ENCODE results near the gene CFAP52. TPM values are rescaled to one million over a fixed set of nuclear protein-coding genes. Genes with fewer than 3 reads are reported as not detected.
"Not testable (repeated sequence)": the region's sequence is repeated elsewhere in the genome, so short reads cannot be mapped to it uniquely, and the experiment has no call there.

Gene CFAP52
- total RNA-seq, 1 donor from 2014 or later: not detected

DNA sequence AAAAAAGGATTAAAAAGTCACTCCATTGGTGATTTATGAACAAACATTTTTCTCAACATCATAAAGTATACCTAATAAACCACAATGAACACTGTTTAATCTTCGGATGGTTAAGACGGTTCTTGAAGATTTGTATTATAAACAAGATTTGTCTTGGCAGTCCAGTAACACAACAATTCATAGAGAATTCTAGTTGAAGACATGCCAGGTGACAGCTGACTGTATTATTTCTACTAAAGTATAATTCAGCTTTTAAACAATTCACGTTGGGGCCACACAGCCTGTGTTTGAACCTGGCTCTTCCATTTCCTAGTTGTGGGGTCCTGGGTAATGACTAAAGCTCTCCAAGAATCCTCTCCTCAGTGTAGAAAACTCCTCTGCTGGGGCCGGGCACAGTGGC is 22.8 kb upstream of the CFAP52 start:
- Mint-ChIP-seq H3K27me3 (no peaks in the 10 kb centered on the region), H3K9me3 (no peaks in the 10 kb centered on the region), H3K4me3 (no peak overlapping the region), H3K36me3 (ENCODE audit: low read depth) (peaks cover 1% of the 10 kb centered on the region), H3K4me1 (peaks cover 3% of the 10 kb centered on the region), H3K27ac (no peak overlapping the region)
- no peak for DNase-seq
- intact Hi-C loops (cut with micrococcal nuclease): no loop called here

DNA sequence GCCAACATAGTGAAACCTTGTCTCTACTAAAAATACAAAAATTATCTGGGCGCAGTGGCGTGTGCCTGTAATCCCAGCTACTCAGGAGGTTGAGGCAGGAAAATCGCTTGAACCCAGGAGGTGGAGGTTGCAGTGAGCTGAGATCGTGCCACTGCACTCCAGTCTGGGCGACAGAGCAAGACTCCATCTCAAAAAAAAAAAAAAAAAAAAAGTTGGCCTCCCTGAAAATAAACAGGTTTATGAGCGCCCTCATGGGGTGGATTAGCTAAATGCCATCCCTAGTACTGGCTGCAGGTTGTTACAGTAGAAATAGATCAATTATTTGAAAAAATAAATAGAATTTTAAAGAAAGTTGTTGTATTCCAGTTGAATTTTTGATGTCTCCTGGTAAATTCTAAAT is 21.7 kb upstream of the CFAP52 start:
- H3K36me3 Mint-ChIP-seq (ENCODE audit: low read depth); H3K27me3 Mint-ChIP-seq; H3K9me3 Mint-ChIP-seq; H3K4me1 Mint-ChIP-seq; intact Hi-C loops (cut with micrococcal nuclease); H3K4me3 Mint-ChIP-seq; H3K27ac Mint-ChIP-seq: not testable (repeated sequence)
- DNase-seq: peak; percentile 84

DNA sequence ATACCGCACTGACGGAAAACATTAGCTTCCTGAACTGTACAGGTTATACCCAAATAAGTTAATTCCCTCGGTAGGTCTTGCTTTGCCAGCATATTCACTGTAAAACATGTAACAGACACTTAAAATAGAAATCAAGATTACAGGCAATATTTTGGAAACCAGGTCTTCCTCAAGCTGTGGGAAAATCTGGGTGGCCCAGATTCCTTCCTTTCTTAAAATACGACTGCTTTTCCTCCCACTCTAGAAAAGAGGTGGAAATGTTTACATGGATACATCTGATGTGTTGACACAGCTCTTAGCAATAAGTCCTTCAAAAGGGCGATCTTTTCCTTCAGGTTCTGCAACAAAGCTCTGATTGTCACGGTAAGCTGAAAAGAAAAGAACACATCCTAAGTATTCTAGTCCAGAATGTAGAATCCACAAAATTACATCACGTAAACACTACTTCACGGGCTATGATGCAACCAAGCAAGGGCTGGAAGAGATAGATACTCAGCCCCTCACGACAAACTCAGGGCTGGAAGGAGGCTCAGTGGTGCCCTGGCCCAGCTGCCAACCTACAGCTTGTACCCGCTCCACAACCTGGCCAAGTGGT is 19.2 kb upstream of the CFAP52 start:
- H3K36me3 Mint-ChIP-seq (ENCODE audit: low read depth): peaks cover 2% of the 10 kb centered on the region
- no peak for DNase-seq
- H3K9me3 Mint-ChIP-seq: no peaks in the 10 kb centered on the region
- no peak overlapping the region for H3K27ac Mint-ChIP-seq
- intact Hi-C loops (cut with micrococcal nuclease): no loop called here
- no peaks in the 10 kb centered on the region for H3K4me1 Mint-ChIP-seq
- H3K27me3 Mint-ChIP-seq: no peaks in the 10 kb centered on the region
- H3K4me3 Mint-ChIP-seq: no peak overlapping the region

DNA sequence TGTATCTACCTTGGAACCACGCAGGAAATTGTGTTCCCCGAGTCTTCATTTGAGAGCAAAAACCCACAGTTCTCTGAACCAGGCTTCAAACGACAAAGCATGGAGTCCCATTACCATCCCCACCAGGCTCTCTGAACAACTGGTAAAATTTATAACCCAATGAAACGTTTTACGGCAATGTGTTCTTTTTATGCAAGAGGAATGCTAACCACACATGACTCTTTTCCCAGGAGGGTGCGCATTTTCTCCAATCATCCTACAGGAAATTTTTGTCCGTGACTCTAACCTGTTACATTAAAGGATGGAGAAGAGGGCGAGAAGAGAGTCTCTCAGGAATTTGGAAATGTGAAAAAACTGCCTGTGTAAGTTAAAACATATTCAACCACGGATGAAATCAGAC is 18.6 kb upstream of the CFAP52 start:
- no peaks in the 10 kb centered on the region for H3K9me3 Mint-ChIP-seq
- no peaks in the 10 kb centered on the region for H3K27me3 Mint-ChIP-seq
- no peaks in the 10 kb centered on the region for H3K4me1 Mint-ChIP-seq
- no peak overlapping the region for H3K27ac Mint-ChIP-seq
- DNase-seq: no peak
- no peak overlapping the region for H3K4me3 Mint-ChIP-seq
- H3K36me3 Mint-ChIP-seq (ENCODE audit: low read depth): peaks cover 8% of the 10 kb centered on the region
- intact Hi-C loops (cut with micrococcal nuclease): no loop called here

DNA sequence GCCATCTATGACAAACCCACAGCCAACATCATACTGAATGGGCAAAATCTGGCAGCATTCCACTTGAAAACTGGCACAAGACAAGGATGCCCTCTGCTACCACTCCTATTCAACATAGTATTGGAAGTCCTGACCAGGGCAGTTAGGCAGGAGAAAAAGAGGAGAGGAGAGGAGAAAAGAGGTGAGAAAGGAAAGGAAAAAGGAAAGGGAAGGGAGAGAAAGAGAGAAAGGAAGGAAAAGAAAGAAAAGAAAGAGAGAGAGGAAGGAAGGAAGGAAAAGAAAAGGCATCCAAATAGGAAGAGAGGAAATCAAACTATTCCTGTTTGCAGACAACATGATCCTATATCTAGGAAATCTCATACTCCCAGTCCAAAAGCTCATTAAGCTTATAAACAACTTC is 12.3 kb upstream of the CFAP52 start:
- Mint-ChIP-seq H3K27me3 (no peaks in the 10 kb centered on the region), H3K9me3 (no peaks in the 10 kb centered on the region), H3K36me3 (ENCODE audit: low read depth) (peaks cover 39% of the 10 kb centered on the region), H3K4me3 (no peak overlapping the region), H3K4me1 (peaks cover 18% of the 10 kb centered on the region), H3K27ac (no peak overlapping the region)
- intact Hi-C loops (cut with micrococcal nuclease): no loop called here
- DNase-seq: no peak

DNA sequence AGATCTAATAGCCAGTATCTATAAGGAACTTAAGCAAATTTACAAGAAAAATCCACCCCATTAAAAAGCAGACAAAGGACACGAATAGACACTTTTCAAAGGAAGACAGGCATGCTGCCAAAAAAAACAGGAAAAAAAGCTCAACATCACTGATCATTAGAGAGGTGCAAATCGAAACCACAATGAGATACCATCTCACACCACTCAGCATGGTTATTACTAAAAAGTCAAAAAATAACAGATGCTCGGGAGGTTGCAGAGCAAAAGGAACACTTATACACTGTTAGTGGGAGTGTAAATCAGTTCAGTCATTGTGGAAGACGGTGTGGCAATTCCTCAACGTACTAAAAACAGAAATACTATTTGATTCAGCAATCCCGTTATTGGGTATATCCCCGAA is 10.4 kb upstream of the CFAP52 start:
- H3K4me1 Mint-ChIP-seq: peaks cover 18% of the 10 kb centered on the region
- intact Hi-C loops (cut with micrococcal nuclease): no loop called here
- H3K36me3 Mint-ChIP-seq (ENCODE audit: low read depth): peaks cover 46% of the 10 kb centered on the region
- H3K9me3 Mint-ChIP-seq: no peaks in the 10 kb centered on the region
- no peak overlapping the region for H3K27ac Mint-ChIP-seq
- DNase-seq: no peak
- H3K4me3 Mint-ChIP-seq: peak overlapping the region; percentile 9
- H3K27me3 Mint-ChIP-seq: no peaks in the 10 kb centered on the region

DNA sequence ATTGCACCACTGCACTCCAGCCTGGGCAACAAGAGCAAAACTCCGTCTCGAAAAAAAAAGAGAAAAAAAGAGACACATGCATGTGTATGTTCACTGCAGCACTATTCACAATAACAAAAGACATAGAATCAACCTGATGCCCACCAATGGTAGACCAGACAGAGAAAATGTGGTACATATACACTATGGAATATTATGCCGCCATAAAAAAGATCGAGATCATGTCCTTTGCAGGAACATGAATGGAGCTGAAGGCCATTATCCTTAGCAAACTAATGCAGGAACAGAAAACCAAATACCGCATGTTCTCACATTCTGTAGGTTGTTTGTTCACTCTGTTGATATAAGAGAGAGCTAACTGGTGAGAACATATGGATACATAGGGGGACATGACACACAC is 9.7 kb upstream of the CFAP52 start:
- H3K27me3 Mint-ChIP-seq; H3K9me3 Mint-ChIP-seq; intact Hi-C loops (cut with micrococcal nuclease); H3K4me3 Mint-ChIP-seq; DNase-seq; H3K27ac Mint-ChIP-seq: not testable (repeated sequence)
- peaks cover 46% of the 10 kb centered on the region for H3K36me3 Mint-ChIP-seq (ENCODE audit: low read depth)
- H3K4me1 Mint-ChIP-seq: peaks cover 18% of the 10 kb centered on the region

DNA sequence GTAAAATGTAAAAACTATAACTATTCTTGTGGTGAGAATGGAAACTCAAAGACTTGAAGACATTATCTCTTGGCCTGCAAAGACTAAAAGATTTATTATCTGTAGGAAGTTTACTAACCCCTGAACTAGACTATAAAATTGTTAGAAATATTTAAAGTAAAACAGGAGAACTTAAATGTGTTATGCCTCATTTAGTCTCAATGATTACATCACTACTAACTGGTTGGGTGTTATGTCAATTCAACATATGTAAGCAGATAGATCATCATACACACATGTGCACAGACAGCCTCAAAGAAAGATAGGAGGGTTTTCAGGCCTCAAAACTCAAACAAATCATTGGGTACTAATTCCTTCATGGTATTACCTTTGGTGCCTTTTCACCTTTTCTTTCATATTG is 8.4 kb upstream of the CFAP52 start:
- intact Hi-C loops (cut with micrococcal nuclease): no loop called here
- Mint-ChIP-seq H3K4me3 (no peak overlapping the region), H3K27ac (no peak overlapping the region), H3K9me3 (no peaks in the 10 kb centered on the region), H3K4me1 (peaks cover 18% of the 10 kb centered on the region), H3K27me3 (no peaks in the 10 kb centered on the region), H3K36me3 (ENCODE audit: low read depth) (peaks cover 39% of the 10 kb centered on the region)
- DNase-seq: no peak

DNA sequence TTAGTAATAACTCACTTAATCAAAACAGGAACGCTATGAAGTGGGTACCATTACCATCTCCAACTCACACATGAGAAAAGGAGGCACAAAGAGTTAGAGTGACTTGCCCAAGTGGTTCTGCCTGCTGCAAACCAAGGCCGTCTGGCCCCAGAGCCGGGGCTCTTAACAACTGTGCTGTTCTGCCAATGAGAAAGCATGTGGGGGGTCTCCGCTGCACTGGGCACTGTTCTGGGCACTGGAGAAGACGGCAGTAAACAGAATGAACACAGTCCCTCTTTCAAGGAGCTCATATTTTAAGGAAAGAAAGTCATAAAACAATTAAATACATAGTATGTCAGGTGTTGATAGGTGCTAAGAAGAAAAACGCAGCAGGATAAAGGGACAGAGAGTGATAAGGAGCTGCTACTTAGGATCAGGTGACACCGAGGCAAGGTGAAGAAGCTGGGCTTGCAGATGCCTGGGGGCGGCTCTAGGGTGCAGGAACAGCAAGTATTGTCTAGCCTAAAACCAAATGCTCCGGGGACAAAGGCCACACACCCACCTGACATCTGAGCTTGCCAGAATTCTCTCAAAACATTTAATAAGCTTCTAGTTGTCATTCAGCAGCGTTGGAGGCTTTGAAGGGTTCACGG is 7.4 kb upstream of the CFAP52 start:
- Mint-ChIP-seq H3K27me3 (no peaks in the 10 kb centered on the region), H3K36me3 (ENCODE audit: low read depth) (peaks cover 33% of the 10 kb centered on the region), H3K27ac (no peak overlapping the region), H3K9me3 (no peaks in the 10 kb centered on the region), H3K4me3 (no peak overlapping the region), H3K4me1 (peaks cover 17% of the 10 kb centered on the region)
- intact Hi-C loops (cut with micrococcal nuclease): no loop called here
- DNase-seq: no peak

DNA sequence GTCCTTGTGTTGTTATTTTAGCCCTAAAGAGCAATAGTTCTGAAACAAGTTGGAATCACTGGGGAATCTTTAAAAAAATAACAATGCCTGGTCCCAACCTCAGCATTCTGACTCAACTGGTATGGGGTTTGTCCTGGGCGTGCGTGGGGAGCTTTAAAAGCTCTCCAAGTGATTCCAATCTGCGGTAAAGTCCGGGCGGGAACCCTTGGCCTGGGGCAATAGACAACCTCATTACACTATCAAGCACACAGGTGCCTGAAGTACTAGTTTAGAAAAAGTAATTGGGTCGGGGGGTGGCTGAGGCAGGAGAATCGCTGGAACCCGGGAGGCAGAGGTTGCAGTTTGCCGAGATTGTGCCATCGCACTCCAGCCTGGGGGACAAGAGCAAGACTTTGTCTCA is 5.2 kb upstream of the CFAP52 start:
- intact Hi-C loops (cut with micrococcal nuclease): loop anchor here (10.0 kb wide), 1 partner anchor 174 kb away; no protein-coding TSS in a partner anchor
- H3K4me1 Mint-ChIP-seq: peaks cover 12% of the 10 kb centered on the region
- peaks cover 25% of the 10 kb centered on the region for H3K36me3 Mint-ChIP-seq (ENCODE audit: low read depth)
- no peak for DNase-seq
- no peak overlapping the region for H3K27ac Mint-ChIP-seq
- H3K4me3 Mint-ChIP-seq: no peak overlapping the region
- no peaks in the 10 kb centered on the region for H3K27me3 Mint-ChIP-seq
- no peaks in the 10 kb centered on the region for H3K9me3 Mint-ChIP-seq

DNA sequence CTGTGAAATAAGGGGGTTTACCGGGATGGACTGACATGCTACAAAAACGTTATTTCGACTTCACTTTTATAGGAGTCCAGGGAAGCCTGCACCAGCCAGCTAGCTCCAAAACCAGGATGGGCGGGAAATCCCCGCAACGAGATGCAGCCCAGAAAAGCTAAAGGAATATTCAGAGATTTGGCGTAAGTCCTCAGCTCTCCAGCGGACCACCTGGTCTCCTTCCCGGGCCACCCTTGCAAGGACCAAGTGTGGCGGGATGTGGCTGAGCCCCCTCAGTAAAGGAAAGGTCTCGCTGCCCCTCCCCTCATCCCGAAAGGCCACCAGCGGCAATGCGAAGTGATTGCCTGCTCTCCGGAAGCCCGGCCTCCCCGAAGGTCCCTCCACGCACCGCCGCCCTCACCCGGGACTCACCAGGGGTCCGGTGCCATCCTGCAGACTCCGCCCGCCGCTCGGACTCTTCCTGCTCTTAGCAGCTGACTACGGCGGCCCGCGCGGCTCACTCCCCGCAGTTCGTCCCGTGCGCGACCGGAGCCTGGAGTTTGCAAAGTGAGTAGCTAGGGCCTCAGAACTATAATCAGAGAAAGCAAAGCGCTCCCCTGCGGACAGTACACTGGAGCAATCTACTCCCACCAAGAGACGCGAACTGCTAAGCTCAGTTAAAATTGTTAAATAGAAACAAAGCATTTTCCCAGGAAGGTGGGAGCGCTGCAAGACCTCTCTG is 901 bp upstream of the CFAP52 start, which contains the start of gene STX8:
STX8 (minus strand) TSS at position 440 of the 721 bp plus-strand sequence; CDS start at position 428, 12 bp downstream.
- H3K9me3 Mint-ChIP-seq: no peaks in the 10 kb centered on the region
- peaks cover 14% of the 10 kb centered on the region for H3K4me1 Mint-ChIP-seq
- peak; percentile 95 for DNase-seq
- H3K36me3 Mint-ChIP-seq (ENCODE audit: low read depth): peaks cover 4% of the 10 kb centered on the region
- H3K27ac Mint-ChIP-seq: peak within 1 kb of the TSS; percentile 89
- peak within 1 kb of the TSS; percentile 99 for H3K4me3 Mint-ChIP-seq
- peaks cover 6% of the 10 kb centered on the region for H3K27me3 Mint-ChIP-seq
- intact Hi-C loops (cut with micrococcal nuclease): loop anchor here (10.0 kb wide), 1 partner anchor 169 kb away; no protein-coding TSS in a partner anchor

DNA sequence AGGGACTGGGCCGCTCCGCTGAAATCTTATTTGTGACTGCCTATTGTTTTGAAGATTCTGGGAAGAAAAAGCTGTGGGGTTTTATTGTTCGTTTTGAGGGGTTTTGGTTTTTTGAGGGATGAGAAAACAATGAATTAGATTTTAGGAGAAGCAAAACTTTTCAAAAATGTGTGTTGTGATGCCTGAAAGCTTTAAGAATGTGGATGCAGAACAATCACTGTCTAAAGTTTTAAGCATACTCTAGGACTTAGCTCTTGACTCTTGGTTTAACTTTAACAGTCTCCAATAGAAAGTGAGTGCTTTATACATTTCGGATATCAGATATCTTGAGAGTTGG is 899 bp downstream of the CFAP52 start:
- no peak overlapping the region for H3K27ac Mint-ChIP-seq
- H3K4me1 Mint-ChIP-seq: peaks cover 14% of the 10 kb centered on the region
- H3K9me3 Mint-ChIP-seq: no peaks in the 10 kb centered on the region
- H3K4me3 Mint-ChIP-seq: peak overlapping the region; percentile 99
- H3K36me3 Mint-ChIP-seq (ENCODE audit: low read depth): peaks cover 2% of the 10 kb centered on the region
- intact Hi-C loops (cut with micrococcal nuclease): loop anchor here (10.0 kb wide), 1 partner anchor 167 kb away; no protein-coding TSS in a partner anchor
- DNase-seq: no peak
- peaks cover 8% of the 10 kb centered on the region for H3K27me3 Mint-ChIP-seq

DNA sequence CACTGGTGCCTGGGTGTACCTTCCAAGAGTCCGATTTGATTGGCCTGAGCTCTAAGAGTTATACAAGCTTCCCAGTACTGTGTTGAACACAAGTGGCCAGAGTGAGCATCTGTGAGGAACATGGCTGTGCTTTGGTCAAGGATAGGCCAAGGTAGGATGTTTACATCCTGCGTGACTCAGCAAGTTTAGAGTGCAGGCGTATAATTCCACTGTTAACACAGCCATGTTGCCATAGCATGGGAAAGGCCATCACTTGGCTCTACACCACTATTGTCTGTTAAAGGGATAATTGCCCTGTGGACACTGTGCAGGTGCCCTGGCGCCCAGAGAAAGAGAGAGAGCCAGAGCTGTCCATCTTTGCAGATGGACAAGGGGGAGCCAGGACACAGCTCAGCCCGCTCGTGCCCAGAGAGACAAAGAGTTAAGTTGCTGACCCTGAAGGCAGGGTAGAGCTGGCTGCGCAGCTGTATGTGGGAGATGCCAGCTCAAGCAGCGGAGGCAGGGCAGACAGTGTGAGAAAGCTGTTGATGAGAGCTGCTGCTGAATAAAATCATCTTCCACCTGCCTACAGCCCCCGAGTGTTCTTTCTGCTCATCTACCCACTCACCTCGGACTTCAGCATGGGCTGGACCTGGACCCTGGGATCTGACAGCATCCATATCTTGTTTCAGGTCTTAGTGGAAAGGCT is 11.7 kb downstream of the CFAP52 start:
- Mint-ChIP-seq H3K4me3 (no peak overlapping the region), H3K9me3 (peaks cover 11% of the 10 kb centered on the region), H3K36me3 (ENCODE audit: low read depth) (no peaks in the 10 kb centered on the region), H3K27me3 (peaks cover 2% of the 10 kb centered on the region), H3K4me1 (no peaks in the 10 kb centered on the region), H3K27ac (no peak overlapping the region)
- DNase-seq: no peak
- intact Hi-C loops (cut with micrococcal nuclease): no loop called here

DNA sequence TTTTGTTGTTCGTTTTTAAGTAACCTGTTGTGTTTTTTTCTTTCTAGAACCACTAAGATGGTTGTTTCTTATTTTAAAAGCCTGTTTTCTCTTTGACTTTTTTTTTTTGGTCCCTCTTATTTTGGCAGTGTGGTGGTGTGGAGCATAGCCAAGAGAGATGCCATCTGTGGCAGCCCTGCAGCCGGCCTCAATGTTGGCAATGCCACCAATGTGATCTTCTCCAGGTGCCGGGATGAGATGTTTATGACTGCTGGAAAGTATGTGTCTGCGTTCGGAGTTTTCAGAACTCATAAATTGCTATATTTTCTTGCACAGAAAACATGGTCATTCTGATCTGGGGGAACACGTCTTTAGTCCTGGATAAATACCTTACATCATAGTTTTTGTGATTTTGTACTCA is 17.6 kb downstream of the CFAP52 start:
- no peaks in the 10 kb centered on the region for H3K36me3 Mint-ChIP-seq (ENCODE audit: low read depth)
- intact Hi-C loops (cut with micrococcal nuclease): no loop called here
- H3K27ac Mint-ChIP-seq: no peak overlapping the region
- H3K27me3 Mint-ChIP-seq: no peaks in the 10 kb centered on the region
- no peaks in the 10 kb centered on the region for H3K4me1 Mint-ChIP-seq
- no peak for DNase-seq
- no peak overlapping the region for H3K4me3 Mint-ChIP-seq
- no peaks in the 10 kb centered on the region for H3K9me3 Mint-ChIP-seq

All from activated CD4-positive, alpha-beta T cell treated with anti-CD3 and anti-CD28 coated beads, Interleukin-2, amount 10 ng/mL, durations not matched to agents 24 days and 14 days (primary cell).